Heart right ventricle (tissue), 16 donors: Measurements from ENCODE around the gene KIF11. TPM values are rescaled to one million over a fixed set of nuclear protein-coding genes. Genes with fewer than 3 reads are reported as not detected.

Source experiments
- ATAC-seq, 8 donors: fragments of 200-7000 bp; cut with Tn5 transposase; one replicate each; pipeline ENCODE4 v1.9.1; 2020; ENCODE audit warnings: mild to moderate bottlenecking in 8 of 8, moderate library complexity in 8 of 8, moderate number of reproducible peaks in 1 of 8
- DNase-seq, 2 donors: peaks; one replicate each; pipeline ENCODE4 v3.0.0-alpha.2; 2020
- H3K27ac ChIP-seq, 10 donors: fragments of 200-600 bp; sonication (generic) in 2 of 10; one replicate each; pipeline versions ENCODE4 v1.5.0 to v1.8.0; 2020 to 2022; ENCODE audit warnings: mild to moderate bottlenecking in 3 of 10
- H3K27me3 ChIP-seq, 7 donors: fragments of 200-600 bp; one replicate each; pipeline ENCODE4 v1.8.0; 2021 to 2022; ENCODE audit warnings: mild to moderate bottlenecking in 2 of 7
- H3K36me3 ChIP-seq, 9 donors: fragments of 200-600 bp; sonication (generic) in 1 of 9; one replicate each; pipeline versions ENCODE4 v1.5.0 to v1.8.0; 2020 to 2022; ENCODE audit warnings: mild to moderate bottlenecking in 2 of 9
- H3K4me1 ChIP-seq, 9 donors: fragments of 200-600 bp; sonication (generic) in 1 of 9; one replicate each; pipeline versions ENCODE4 v1.5.0 to v1.8.0; 2020 to 2022; ENCODE audit warnings: mild to moderate bottlenecking in 4 of 9
- H3K4me3 ChIP-seq, 10 donors: fragments of 200-600 bp; sonication (generic) in 2 of 10; one replicate each; pipeline versions ENCODE4 v1.5.0 to v1.8.0; 2020 to 2022; ENCODE audit warnings: mild to moderate bottlenecking in 7 of 10, moderate library complexity in 2 of 10
- H3K9me3 ChIP-seq, 11 donors: fragments of 200-600 bp in 10 of 11; sonication (generic) in 2 of 11; one replicate each; pipeline versions ENCODE4 v1.5.0 to v1.8.0; 2013 to 2022; ENCODE audit warnings: mild to moderate bottlenecking in 2 of 11, control low read depth in 1 of 11, moderate library complexity in 1 of 11
- WGBS, 2 donors: extraction: QIAGEN DNeasy Blood & Tissue Kit; methylation state at CpG; one replicate each; pipeline ENCODE4 v1.1.7; 2013; ENCODE audit warnings: inconsistent platforms in 1 of 2; 5-methylcytosine and 5-hydroxymethylcytosine counted together
- intact Hi-C, 10 donors: fragments of 100-400 bp; cut with DNase I; formaldehyde crosslinking; loops; one replicate each; pipeline versions ENCODE4 v1.11.1 to v1.14.2; 2022
- polyA plus RNA-seq, 2 donors: library from polyadenylated mRNA; stranded (reverse); fragments of 200-250 nt; gene quantifications; one replicate each; pipeline ENCODE4 v1.2.3, GENCODE V29; 2013
- total RNA-seq, 10 donors: library from RNA; stranded (reverse); fragmentation: NEBNext Ultra II Directional in 3 of 10; extraction: Animal tissue kit (Norgen Biotek cat#: 25700) in 3 of 10; gene quantifications; one replicate each; pipeline versions ENCODE4 v1.2.1 to v1.2.4, GENCODE V29; 2021 to 2023
- TF ChIP-seq, protein P1 (sequence below), 9 donors: fragments of 200-600 bp; sonication (generic) in 2 of 9; IDR thresholded peaks; one replicate each; pipeline versions ENCODE4 v1.5.0 to v1.8.0; 2021 to 2022; ENCODE audit warnings: antibody characterized with exemption in 9 of 9, mild to moderate bottlenecking in 5 of 9, moderate library complexity in 1 of 9
- donor health status: Arrhythmogenic right ventricular cardiomyopathy.
- donor health status: ischemic (EF 13 %, LVEDD 7.1; RV severe dilation, severe dysfunction).
- donor health status: healthy with polysubstance abuse.
- donor health status: DM: no; HTN: yes; CAD: no.
- donor health status: DM: no; HTN: no; CAD: no.
- donor health status: ischemic (EF 25% LVEDD 6.9; RV normal size, moderate dysfunction).
- donor health status: ischemic (EF 25% LVEDD 5.7; RV mildly dilated, moderate dysfunction).
- donor health status: healthy.
- donor health status: DM: yes; HTN: yes; CAD: no.
- donor health status: Ischemic cardiomyopathy.
- donor health status: ischemic (EF 35%, LVEDD 5.7; RV mildly dilated, moderate dysfunction).
- donor health status: nonischemic (EF 11% LVEDD 7.7; RV severe dilation, severe dysfunction).
- donor health status: DM: yes; HTN: yes; CAD: no.
- donor health status: PGD.
- donor health status: ischemic (EF 29% LVEDD 5.4; RV normal size, mild dysfunction).
- donor health status: nonischemic (EF 23%, LVEDD 6.1; RV moderate dilation, normal function).

KIF11 gene
- total and polyA plus RNA-seq, 12 donors, result 0.20 to 4.4 (median 0.74) TPM

DNA sequence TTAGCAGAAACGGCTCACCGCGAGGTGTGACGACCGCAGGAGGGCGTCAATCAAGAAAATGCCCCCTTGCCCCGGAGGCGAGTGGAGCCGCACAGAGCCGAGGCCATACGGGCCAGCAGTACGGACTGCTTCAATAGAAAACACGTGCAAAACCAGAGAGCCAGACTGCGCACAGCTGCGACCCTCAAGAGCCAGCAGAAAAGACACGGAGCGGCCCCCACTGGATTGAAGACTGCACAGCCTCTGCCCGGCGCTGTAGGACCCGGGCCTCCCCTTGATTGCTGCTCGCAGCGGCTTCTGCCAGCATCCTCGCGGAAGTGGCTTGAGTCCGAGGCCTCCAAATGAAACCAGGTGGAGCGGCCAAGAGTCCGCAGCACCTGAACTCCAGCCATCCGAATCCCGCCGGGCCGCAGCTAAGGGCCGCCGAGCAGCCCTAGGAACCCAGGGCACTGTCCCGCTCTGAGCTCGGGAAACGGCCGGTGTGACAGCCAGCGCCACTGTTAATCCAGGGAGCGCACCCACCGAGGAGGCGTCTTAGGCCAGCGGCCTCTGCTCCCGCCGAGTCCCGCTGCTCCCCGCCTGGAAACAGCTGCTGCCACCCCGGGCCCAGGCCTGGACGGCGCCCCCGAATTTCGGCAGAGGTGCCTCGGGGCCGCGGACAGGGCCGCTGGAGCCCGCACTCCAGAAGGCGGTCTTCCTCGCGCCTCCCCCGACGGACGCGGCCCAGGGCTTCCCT lies 96.2 kb downstream of the KIF11 start:
- TF ChIP-seq, protein P1, sequence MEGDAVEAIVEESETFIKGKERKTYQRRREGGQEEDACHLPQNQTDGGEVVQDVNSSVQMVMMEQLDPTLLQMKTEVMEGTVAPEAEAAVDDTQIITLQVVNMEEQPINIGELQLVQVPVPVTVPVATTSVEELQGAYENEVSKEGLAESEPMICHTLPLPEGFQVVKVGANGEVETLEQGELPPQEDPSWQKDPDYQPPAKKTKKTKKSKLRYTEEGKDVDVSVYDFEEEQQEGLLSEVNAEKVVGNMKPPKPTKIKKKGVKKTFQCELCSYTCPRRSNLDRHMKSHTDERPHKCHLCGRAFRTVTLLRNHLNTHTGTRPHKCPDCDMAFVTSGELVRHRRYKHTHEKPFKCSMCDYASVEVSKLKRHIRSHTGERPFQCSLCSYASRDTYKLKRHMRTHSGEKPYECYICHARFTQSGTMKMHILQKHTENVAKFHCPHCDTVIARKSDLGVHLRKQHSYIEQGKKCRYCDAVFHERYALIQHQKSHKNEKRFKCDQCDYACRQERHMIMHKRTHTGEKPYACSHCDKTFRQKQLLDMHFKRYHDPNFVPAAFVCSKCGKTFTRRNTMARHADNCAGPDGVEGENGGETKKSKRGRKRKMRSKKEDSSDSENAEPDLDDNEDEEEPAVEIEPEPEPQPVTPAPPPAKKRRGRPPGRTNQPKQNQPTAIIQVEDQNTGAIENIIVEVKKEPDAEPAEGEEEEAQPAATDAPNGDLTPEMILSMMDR (IDR thresholded peaks at IDR 0.05), result peak in 3 of 9 donors; percentile 5 to 18 (median 12)
- whole genome bisulfite sequencing, 2 donors, result 2 to 5% methylated on average over 63 of the region's 63 CpGs
- peak overlapping the region; percentile 59 to 78 (median 67) for H3K4me3 ChIP-seq
- DNase-seq (peak; percentile 11 to 33), ATAC-seq (peak; percentile 2 to 20 (median 10))
- H3K27ac ChIP-seq, result peak overlapping the region in 9 of 10 donors; percentile 40 to 95 (median 83)
- peaks cover 0 to 40% (median 22%) of the 10 kb centered on the region in 9 donors for H3K4me1 ChIP-seq
- H3K9me3 ChIP-seq, result peaks cover 0 to 22% (median 7%) of the 10 kb centered on the region in 11 donors
- intact Hi-C loops, result loop anchor here in 1 of 10 donors (10.0 kb wide), 1 partner anchor 164 kb away; no protein-coding TSS in a partner anchor
- peaks cover 0 to 22% (median 0%) of the 10 kb centered on the region in 9 donors for H3K36me3 ChIP-seq
- H3K27me3 ChIP-seq, result peaks cover 0 to 60% (median 50%) of the 10 kb centered on the region in 7 donors

DNA sequence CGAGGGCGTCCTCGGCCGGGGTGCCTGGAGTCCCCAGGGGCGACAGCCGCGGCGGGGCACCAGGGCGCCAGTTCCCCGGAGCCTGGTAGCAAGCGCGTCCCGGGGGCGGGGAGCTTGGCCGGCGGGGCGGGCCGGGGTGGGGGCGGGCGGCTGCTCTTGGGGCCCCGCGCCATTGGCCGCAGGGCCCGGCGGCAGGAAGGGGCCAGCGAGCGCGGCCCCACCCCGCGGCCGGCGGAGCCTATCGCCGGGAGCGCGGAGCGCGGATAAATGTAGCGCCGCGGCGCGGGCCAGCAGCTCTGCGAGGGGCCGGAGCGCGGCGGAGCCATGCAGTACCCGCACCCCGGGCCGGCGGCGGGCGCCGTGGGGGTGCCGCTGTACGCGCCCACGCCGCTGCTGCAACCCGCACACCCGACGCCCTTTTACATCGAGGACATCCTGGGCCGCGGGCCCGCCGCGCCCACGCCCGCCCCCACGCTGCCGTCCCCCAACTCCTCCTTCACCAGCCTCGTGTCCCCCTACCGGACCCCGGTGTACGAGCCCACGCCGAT lies 96.8 kb downstream of the KIF11 start, which contains the start of gene HHEX:
Gene HHEX, plus strand, starts transcription at position 293 of the 548 bp plus-strand sequence. Its CDS starts 32 bp downstream, at position 325.
- TF ChIP-seq, protein P1 (IDR thresholded peaks at IDR 0.05), result no peak
- H3K4me1 ChIP-seq, result peaks cover 0 to 42% (median 25%) of the 10 kb centered on the region in 9 donors
- ATAC-seq (peak; percentile 58 to 86 (median 72)), DNase-seq (peak; percentile 58 to 66)
- H3K9me3 ChIP-seq, result peaks cover 0 to 18% (median 7%) of the 10 kb centered on the region in 11 donors
- peaks cover 0 to 28% (median 4%) of the 10 kb centered on the region in 9 donors for H3K36me3 ChIP-seq
- intact Hi-C loops, result loop anchor here in 7 of 10 donors (2.0 to 10.0 kb wide), 10 partner anchors 67 to 188 kb away; partner anchors contain the start of gene EXOC6 (in 1 of the 7)
- 1% methylated on average over 45 to 79 of the region's 79 CpGs for WGBS, 2 donors
- H3K27me3 ChIP-seq, result peaks cover 0 to 66% (median 57%) of the 10 kb centered on the region in 7 donors
- peak within 1 kb of the TSS; percentile 75 to 95 (median 94) for H3K27ac ChIP-seq
- peak within 1 kb of the TSS; percentile 60 to 78 (median 67) for H3K4me3 ChIP-seq

GRCh38 chr10:92690211-92690914 lies 97.4 kb downstream of the KIF11 start:
- Histone ChIP-seq H3K9me3 (peaks cover 0 to 12% (median 5%) of the 10 kb centered on the region in 11 donors), H3K27ac (peak overlapping the region; percentile 75 to 95 (median 94)), H3K36me3 (peaks cover 0 to 34% (median 5%) of the 10 kb centered on the region in 9 donors), H3K4me3 (peak overlapping the region; percentile 60 to 78 (median 67)), H3K27me3 (peaks cover 0 to 73% (median 58%) of the 10 kb centered on the region in 7 donors), H3K4me1 (peaks cover 0 to 42% (median 25%) of the 10 kb centered on the region in 9 donors)
- ATAC-seq, result peak; percentile 45 to 80 (median 68)
- peak; percentile 67 to 68 for DNase-seq
- TF ChIP-seq, protein P1 (IDR thresholded peaks at IDR 0.05), result peak in 1 of 9 donors; percentile 3
- WGBS, 2 donors, result 2% methylated on average over 54 to 73 of the region's 73 CpGs
- intact Hi-C loops, result loop anchor here in 7 of 10 donors (2.0 to 10.0 kb wide), 9 partner anchors 66 to 187 kb away; partner anchors contain the start of gene EXOC6 (in 1 of the 7)
